HepG2 (cell line): ENCODE data around the gene TOP1. TPM values are rescaled to one million over a fixed set of nuclear protein-coding genes. Genes with fewer than 3 reads are reported as not detected.

Experiments
- ADNP ChIP-seq: sonication (generic); formaldehyde crosslinking; IDR thresholded peaks from 2 replicates; pipeline ENCODE4 v1.4.0; 2020; ENCODE audit warnings: missing genetic modification reagents
- ATF7 ChIP-seq, 2 experiments: fragments of 450-650 bp in 1 of 2; sonication (generic) in 1 of 2; formaldehyde crosslinking in 1 of 2; IDR thresholded peaks; 2 replicates each; pipeline versions ENCODE4 v1.4.0 to v1.6.1; 2016 to 2020; ENCODE audit warnings: antibody characterized with exemption in 1 of 2, mild to moderate bottlenecking in 1 of 2, missing genetic modification reagents in 1 of 2
- GATAD1 ChIP-seq: IDR thresholded peaks from 2 replicates; pipeline ENCODE4 v1.6.1; 2016; ENCODE audit warnings: missing genetic modification reagents, missing compliant biosample characterization
- KLF6 ChIP-seq: IDR thresholded peaks from 2 replicates; pipeline ENCODE4 v1.8.0; 2016; ENCODE audit warnings: missing biosample characterization, missing genetic modification reagents
- NCOA2 ChIP-seq: sonication (generic); formaldehyde crosslinking; IDR thresholded peaks from 2 replicates; pipeline ENCODE4 v1.8.0; 2022; ENCODE audit warnings: inconsistent platforms
- NR2F6 ChIP-seq, 2 experiments: IDR thresholded peaks; 2 replicates each; pipeline ENCODE4 v1.6.1; 2016; ENCODE audit warnings: antibody characterized with exemption in 1 of 2, mild to moderate bottlenecking in 1 of 2
- REL ChIP-seq: sonication (generic); formaldehyde crosslinking; conservative IDR thresholded peaks from 2 replicates; pipeline ENCODE4 v1.8.0; 2022; ENCODE audit warnings: mild to moderate bottlenecking, missing genetic modification reagents, moderate library complexity
- REPIN1 ChIP-seq: sonication (generic); formaldehyde crosslinking; IDR thresholded peaks from 2 replicates; pipeline ENCODE4 v1.8.0; 2022; ENCODE audit warnings: missing genetic modification reagents, low read depth, mild to moderate bottlenecking, borderline replicate concordance
- SP2 ChIP-seq: sonication (generic); formaldehyde crosslinking; IDR thresholded peaks from 2 replicates; pipeline ENCODE4 v1.5.1; 2020; ENCODE audit warnings: mild to moderate bottlenecking, missing genetic modification reagents
- SP4 ChIP-seq: sonication (generic); formaldehyde crosslinking; IDR thresholded peaks from 2 replicates; pipeline ENCODE4 v1.8.1; 2023; ENCODE audit warnings: mild to moderate bottlenecking, missing genetic modification reagents
- TRIM24 ChIP-seq: sonication (generic); formaldehyde crosslinking; IDR thresholded peaks from 2 replicates; pipeline ENCODE4 v1.8.0; 2022; ENCODE audit warnings: mild to moderate bottlenecking, missing genetic modification reagents
- ZNF136 ChIP-seq: sonication (generic); formaldehyde crosslinking; IDR thresholded peaks from 2 replicates; pipeline ENCODE4 v1.8.1; 2022; ENCODE audit warnings: low read depth, mild to moderate bottlenecking, moderate library complexity, missing genetic modification reagents
- ZNF138 ChIP-seq: sonication (generic); formaldehyde crosslinking; IDR thresholded peaks from 2 replicates; pipeline ENCODE4 v1.5.0; 2020; ENCODE audit warnings: mild to moderate bottlenecking, low read depth, missing genetic modification reagents
- ZNF17 ChIP-seq: sonication (generic); formaldehyde crosslinking; IDR thresholded peaks from 2 replicates; pipeline ENCODE4 v1.5.0; 2020; ENCODE audit warnings: mild to moderate bottlenecking, missing genetic modification reagents
- ZNF318 ChIP-seq: sonication (generic); formaldehyde crosslinking; IDR thresholded peaks from 2 replicates; pipeline ENCODE4 v1.4.0; 2020; ENCODE audit warnings: mild to moderate bottlenecking, missing genetic modification reagents
- ZNF652 ChIP-seq: IDR thresholded peaks from 2 replicates; pipeline ENCODE4 v1.6.1; 2016; ENCODE audit warnings: low read depth, borderline replicate concordance
- ZNF660 ChIP-seq: sonication (generic); formaldehyde crosslinking; IDR thresholded peaks from 2 replicates; pipeline ENCODE4 v1.5.1; 2020; ENCODE audit warnings: mild to moderate bottlenecking, low read depth, missing genetic modification reagents, borderline replicate concordance
- ZNF816 ChIP-seq: sonication (generic); formaldehyde crosslinking; IDR thresholded peaks from 2 replicates; pipeline ENCODE4 v1.8.0; 2022; ENCODE audit warnings: missing genetic modification reagents, mild to moderate bottlenecking, borderline replicate concordance
- ZSCAN29 ChIP-seq: sonication (generic); formaldehyde crosslinking; conservative IDR thresholded peaks from 2 replicates; pipeline ENCODE4 v1.4.0; 2020; ENCODE audit warnings: mild to moderate bottlenecking, missing genetic modification reagents
- polyA plus RNA-seq, 8 experiments: library from polyadenylated mRNA; depleted of rRNA in 3 of 8; stranded (reverse) in 7 of 8; unstranded in 1 of 8; fragments of >200 nt; fragmentation: Illumina TruSeq in 4 of 8; extraction: Trizol in 4 of 8; gene quantifications; 2 replicates each; pipeline versions ENCODE4 v1.2.1 to v1.2.3, GENCODE V29; 2011 to 2016; ENCODE audit warnings: low read depth in 4 of 8, missing spikeins in 1 of 8, mixed read lengths in 1 of 8; ENCODE audit not compliant: insufficient read depth in 1 of 8
- total RNA-seq, 5 experiments: library from RNA; depleted of rRNA; stranded (reverse); fragments of >200 nt; fragmentation: Illumina TruSeq; extraction: Trizol; gene quantifications; 2 replicates each; pipeline ENCODE4 v1.2.3, GENCODE V29; 2016; ENCODE audit warnings: low read depth in 1 of 5
- TF ChIP-seq, protein P1 (sequence below), 2 experiments: fragments of 450-650 bp in 1 of 2; sonication (generic) in 1 of 2; formaldehyde crosslinking; IDR thresholded peaks; 2 replicates each; pipeline versions ENCODE4 v1.5.0 to v1.8.0; 2020 to 2022; ENCODE audit warnings: mild to moderate bottlenecking in 1 of 2, missing genetic modification reagents in 1 of 2
- TF ChIP-seq, protein P2 (sequence below): sonication (generic); formaldehyde crosslinking; IDR thresholded peaks from 2 replicates; pipeline ENCODE4 v1.4.0; 2020; ENCODE audit warnings: mild to moderate bottlenecking, missing genetic modification reagents

The TOP1 gene
- total and polyA plus RNA-seq, 2 of the 13 experiments (the other 11 are each of a cell fraction or from before 2014, with no cell fraction given): 10.2 to 19.4 TPM

DNA sequence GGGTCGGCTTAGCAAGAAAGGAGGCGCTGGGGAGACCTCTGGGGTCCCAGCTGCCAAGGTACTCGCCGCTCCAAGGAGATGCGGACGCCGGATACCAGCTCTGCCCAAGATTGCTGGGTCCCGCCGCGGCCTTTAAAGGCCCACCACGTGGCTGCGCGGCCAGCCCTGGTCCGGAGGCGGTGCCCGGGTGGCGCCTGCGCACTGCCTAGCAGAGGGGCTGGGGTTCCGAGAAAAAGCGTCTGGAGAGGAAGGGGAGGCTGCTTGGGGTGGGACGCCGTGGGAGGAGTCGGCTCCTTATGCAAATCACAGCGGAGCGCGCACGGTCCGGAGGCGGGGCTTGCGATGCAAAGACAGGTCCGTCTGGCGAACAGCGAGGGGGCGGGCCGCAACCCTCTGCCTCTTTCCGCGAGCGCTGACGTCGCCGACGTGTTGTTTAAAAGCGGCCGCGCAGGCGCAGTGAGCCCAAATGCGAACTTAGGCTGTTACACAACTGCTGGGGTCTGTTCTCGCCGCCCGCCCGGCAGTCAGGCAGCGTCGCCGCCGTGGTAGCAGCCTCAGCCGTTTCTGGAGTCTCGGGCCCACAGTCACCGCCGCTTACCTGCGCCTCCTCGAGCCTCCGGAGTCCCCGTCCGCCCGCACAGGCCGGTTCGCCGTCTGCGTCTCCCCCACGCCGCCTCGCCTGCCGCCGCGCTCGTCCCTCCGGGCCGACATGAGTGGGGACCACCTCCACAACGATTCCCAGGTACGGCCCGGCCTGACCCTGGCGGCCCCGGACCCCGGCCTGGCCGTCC is at the start of gene TOP1 (continued):
- TF ChIP-seq, protein P1, sequence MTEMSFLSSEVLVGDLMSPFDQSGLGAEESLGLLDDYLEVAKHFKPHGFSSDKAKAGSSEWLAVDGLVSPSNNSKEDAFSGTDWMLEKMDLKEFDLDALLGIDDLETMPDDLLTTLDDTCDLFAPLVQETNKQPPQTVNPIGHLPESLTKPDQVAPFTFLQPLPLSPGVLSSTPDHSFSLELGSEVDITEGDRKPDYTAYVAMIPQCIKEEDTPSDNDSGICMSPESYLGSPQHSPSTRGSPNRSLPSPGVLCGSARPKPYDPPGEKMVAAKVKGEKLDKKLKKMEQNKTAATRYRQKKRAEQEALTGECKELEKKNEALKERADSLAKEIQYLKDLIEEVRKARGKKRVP (CRISPR knock-in tag; IDR thresholded peaks at IDR 0.05): no peak
- TF ChIP-seq ZNF652 (CRISPR knock-in tag) (peak; percentile 8; the same call in 1 of the 2 replicates), ZNF660 (CRISPR knock-in tag) (no peak), ZNF318 (CRISPR knock-in tag) (peak; percentile 96; the same call in 1 of the 2 replicates), TRIM24 (CRISPR knock-in tag) (no peak), ZSCAN29 (CRISPR knock-in tag) (peak; percentile 63), SP4 (CRISPR knock-in tag) (peak; percentile 98), ADNP (CRISPR knock-in tag) (no peak), ZNF136 (CRISPR knock-in tag) (peak; percentile 96), NR2F6 (IDR thresholded peaks at IDR 0.05) (no peak), NR2F6 (CRISPR knock-in tag; IDR thresholded peaks at IDR 0.05) (no peak; the same call in 1 of the 2 replicates), GATAD1 (CRISPR knock-in tag) (peak; percentile 82), REL (CRISPR knock-in tag) (no peak), REPIN1 (CRISPR knock-in tag) (peak; percentile 89), ATF7 (IDR thresholded peaks at IDR 0.05) (no peak), ATF7 (CRISPR knock-in tag; IDR thresholded peaks at IDR 0.05) (peak; percentile 68), ZNF816 (CRISPR knock-in tag) (peak; percentile 94; the same call in 1 of the 2 replicates), KLF6 (peak; percentile 89), ZNF17 (CRISPR knock-in tag) (no peak), NCOA2 (CRISPR knock-in tag) (peak; percentile 40), ZNF138 (CRISPR knock-in tag) (no peak), SP2 (CRISPR knock-in tag) (0 out of 2 replicates have a peak, but pooled peaks have one; percentile 42)
- TF ChIP-seq, protein P2, sequence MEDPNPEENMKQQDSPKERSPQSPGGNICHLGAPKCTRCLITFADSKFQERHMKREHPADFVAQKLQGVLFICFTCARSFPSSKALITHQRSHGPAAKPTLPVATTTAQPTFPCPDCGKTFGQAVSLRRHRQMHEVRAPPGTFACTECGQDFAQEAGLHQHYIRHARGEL: no peak
